ENCODE results near the gene POU3F2.
A peak's percentile ranks its signal among the peaks of the same experiment; 100 is the strongest.

The POU3F2 gene

DNA sequence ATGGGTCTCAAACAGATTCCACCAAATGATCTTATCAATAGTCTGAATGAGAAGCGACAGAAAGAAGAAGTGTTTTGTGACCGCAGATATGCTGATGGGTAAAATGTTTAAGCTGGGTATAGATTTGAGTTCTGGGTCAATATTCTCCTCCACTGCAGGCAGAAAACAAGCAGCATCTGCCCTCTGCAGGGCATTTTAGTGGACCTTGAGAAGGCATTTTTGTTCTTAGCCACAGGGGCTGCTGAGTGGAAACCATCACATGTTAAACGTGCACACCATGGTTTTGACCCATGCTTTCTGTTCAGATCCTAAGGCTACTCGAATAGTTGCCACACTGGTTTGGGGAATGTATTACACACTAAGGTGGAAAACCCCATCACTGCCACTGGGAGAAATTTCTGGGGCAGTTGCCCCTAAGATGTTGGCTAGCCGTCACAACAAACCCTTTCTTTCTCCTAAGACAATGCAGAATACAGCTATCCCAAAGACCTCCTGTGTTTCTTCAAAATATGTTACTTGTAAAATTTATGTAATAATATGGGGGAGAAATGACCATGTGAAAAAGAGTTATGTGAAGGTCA, 5.5 kb downstream of the POU3F2 start:
- no peak overlapping the region for H3K4me3 ChIP-seq (ENCODE audit: low read depth, low read length)
- peaks cover 47% of the 10 kb centered on the region for H3K4me1 ChIP-seq (ENCODE audit: control insufficient read depth, insufficient read depth, low read length)
- no peak overlapping the region for H3K9ac ChIP-seq (ENCODE audit: low read depth, low read length)
- H3K27ac ChIP-seq (ENCODE audit: low read depth, low read length), result no peak overlapping the region
- H3K9me3 ChIP-seq (ENCODE audit: control insufficient read depth, insufficient read depth, low read length), result no peaks in the 10 kb centered on the region
- H3K27me3 ChIP-seq (ENCODE audit: control insufficient read depth, insufficient read depth, low read length), result peaks cover 99% of the 10 kb centered on the region
- H3K36me3 ChIP-seq (ENCODE audit: control insufficient read depth, insufficient read depth, low read length), result no peaks in the 10 kb centered on the region

DNA sequence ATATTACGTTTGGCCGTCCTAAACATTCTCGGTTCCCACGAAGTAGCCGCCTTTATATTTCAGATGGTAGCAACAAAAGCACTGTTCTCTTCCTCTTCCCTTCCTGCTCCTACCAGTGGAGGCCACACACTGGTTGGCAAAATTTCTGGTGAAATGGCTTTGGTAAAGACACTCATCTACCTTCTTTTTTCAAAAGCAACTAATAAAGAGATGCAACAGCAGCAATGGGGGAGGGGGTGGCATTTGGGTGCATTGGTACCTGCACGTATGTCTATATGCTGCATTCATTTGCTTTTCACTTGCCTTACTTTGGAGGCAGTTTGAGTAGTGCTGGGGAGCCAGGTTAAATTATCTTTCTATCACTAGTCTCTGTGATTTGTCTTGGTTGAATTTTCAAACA, 6.0 kb downstream of the POU3F2 start:
- Histone ChIP-seq H3K27ac (ENCODE audit: low read depth, low read length) (no peak overlapping the region), H3K9me3 (ENCODE audit: control insufficient read depth, insufficient read depth, low read length) (no peaks in the 10 kb centered on the region), H3K4me3 (ENCODE audit: low read depth, low read length) (no peak overlapping the region), H3K9ac (ENCODE audit: low read depth, low read length) (no peak overlapping the region), H3K36me3 (ENCODE audit: control insufficient read depth, insufficient read depth, low read length) (no peaks in the 10 kb centered on the region), H3K4me1 (ENCODE audit: control insufficient read depth, insufficient read depth, low read length) (peaks cover 47% of the 10 kb centered on the region), H3K27me3 (ENCODE audit: control insufficient read depth, insufficient read depth, low read length) (peaks cover 99% of the 10 kb centered on the region)

DNA sequence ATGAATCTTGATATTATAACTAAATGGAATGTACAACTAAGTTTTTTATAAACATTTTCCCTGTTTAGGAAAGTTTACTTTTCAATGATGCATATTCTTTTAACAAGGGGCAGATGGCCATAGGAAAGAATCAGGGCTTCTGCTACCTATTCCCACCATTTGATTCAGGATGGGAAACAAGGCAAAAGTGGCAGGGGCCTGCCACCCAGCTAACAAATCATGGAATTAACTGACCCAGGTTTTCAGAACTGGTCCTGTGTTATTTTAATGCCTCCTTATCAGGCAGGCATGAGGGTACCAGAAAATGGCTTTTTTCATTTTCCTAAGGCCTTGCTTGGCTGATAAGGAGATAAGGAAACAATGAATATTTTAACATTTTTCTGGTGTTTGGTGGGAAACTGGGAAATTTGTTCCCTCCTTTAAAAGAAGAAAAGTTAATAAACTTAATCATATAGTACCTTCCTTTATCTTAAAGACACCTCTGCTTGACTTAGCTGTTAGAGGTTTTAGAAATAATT, 6.7 kb downstream of the POU3F2 start:
- peaks cover 98% of the 10 kb centered on the region for H3K27me3 ChIP-seq (ENCODE audit: control insufficient read depth, insufficient read depth, low read length)

DNA sequence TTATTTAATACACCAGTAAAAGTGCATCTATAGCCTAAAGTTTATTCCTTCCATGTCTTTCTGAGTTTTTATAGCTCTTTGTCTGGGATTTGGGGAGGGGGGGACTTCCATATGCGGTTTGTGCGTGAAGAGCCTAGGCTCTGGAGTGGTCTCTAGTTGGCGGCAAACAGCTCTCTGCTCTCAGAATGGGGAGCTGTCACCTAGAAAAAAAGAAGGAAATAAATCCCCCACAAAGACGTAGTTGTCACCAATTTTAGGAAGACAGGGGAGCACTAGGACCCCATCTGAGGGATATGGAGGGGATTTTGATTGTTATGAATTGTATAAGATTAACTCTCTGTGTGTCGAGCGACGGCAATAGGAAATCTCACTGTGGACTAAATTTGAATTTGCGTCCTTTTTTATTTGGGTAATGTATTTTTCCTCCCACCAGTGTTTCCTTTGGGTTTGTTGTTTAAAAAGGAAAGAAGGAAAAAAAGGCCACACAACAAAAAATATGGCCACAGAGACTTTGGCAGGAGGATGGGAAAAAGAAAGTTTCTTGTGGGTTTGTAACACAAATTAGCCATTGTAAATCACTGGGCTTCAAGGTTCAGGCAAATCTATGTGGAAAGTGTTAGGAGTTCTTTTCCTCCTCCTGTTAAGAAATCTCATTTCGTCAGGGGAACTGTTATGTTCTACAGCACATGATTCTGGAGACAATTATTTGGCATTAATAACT, 7.4 kb downstream of the POU3F2 start:
- Histone ChIP-seq H3K36me3 (ENCODE audit: control insufficient read depth, insufficient read depth, low read length) (no peaks in the 10 kb centered on the region), H3K9me3 (ENCODE audit: control insufficient read depth, insufficient read depth, low read length) (no peaks in the 10 kb centered on the region), H3K4me1 (ENCODE audit: control insufficient read depth, insufficient read depth, low read length) (peaks cover 36% of the 10 kb centered on the region), H3K4me3 (ENCODE audit: low read depth, low read length) (peak overlapping the region; percentile 48; the same call in 1 of the 2 replicates), H3K27me3 (ENCODE audit: control insufficient read depth, insufficient read depth, low read length) (peaks cover 98% of the 10 kb centered on the region), H3K9ac (ENCODE audit: low read depth, low read length) (no peak overlapping the region), H3K27ac (ENCODE audit: low read depth, low read length) (no peak overlapping the region)

More for the DNA sequence above, 6.7 kb downstream of the POU3F2 start:
- Histone ChIP-seq H3K9ac (ENCODE audit: low read depth, low read length) (no peak overlapping the region), H3K27ac (ENCODE audit: low read depth, low read length) (no peak overlapping the region), H3K36me3 (ENCODE audit: control insufficient read depth, insufficient read depth, low read length) (no peaks in the 10 kb centered on the region), H3K4me1 (ENCODE audit: control insufficient read depth, insufficient read depth, low read length) (peaks cover 43% of the 10 kb centered on the region), H3K4me3 (ENCODE audit: low read depth, low read length) (no peak overlapping the region), H3K9me3 (ENCODE audit: control insufficient read depth, insufficient read depth, low read length) (no peaks in the 10 kb centered on the region)

DNA sequence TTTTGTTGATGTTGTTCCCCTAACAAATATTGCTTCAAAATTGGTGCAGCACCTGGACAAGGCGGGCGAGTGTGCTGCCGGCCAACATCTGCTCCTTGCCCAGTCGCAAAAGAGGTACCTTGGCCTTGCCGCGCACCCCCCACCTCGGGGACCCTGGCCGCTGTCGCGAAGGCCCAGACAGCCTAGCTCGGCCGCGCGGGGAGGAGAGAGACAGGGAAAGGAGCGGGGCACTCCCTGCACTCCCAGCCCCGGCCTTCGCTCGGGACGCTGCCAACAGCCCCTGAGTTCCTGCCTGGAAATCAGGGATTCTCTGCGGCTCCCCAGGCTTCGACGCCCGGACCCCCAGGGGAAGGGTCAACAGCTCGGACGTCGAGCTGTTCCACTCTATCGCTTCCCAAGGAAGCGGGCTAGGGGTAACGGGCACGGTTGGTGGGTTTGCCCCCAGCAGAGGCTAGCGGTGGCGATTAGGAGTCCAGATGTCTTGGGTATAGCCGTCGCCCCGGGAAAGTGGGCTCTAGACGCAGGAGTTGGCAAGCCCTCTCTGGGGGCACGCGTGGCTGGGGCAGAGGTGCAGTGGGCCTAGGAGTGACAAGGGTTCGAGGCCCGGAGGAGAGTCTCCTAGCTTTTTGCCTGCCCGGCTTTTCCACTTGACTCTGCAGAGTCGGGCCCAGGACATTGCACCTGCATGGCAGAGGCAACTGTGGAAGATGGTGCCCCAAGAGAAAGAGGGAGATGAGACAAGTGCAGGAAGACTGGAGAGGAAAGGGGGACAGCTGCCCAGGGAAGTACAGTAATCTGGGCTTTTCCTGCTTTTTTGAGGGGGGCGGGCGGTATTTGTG, 8.2 kb downstream of the POU3F2 start:
- H3K36me3 ChIP-seq (ENCODE audit: control insufficient read depth, insufficient read depth, low read length), result no peaks in the 10 kb centered on the region
- peaks cover 28% of the 10 kb centered on the region for H3K4me1 ChIP-seq (ENCODE audit: control insufficient read depth, insufficient read depth, low read length)
- H3K27me3 ChIP-seq (ENCODE audit: control insufficient read depth, insufficient read depth, low read length), result peaks cover 98% of the 10 kb centered on the region
- no peak overlapping the region for H3K27ac ChIP-seq (ENCODE audit: low read depth, low read length)
- no peaks in the 10 kb centered on the region for H3K9me3 ChIP-seq (ENCODE audit: control insufficient read depth, insufficient read depth, low read length)
- no peak overlapping the region for H3K9ac ChIP-seq (ENCODE audit: low read depth, low read length)
- peak overlapping the region; percentile 48 for H3K4me3 ChIP-seq (ENCODE audit: low read depth, low read length)

DNA sequence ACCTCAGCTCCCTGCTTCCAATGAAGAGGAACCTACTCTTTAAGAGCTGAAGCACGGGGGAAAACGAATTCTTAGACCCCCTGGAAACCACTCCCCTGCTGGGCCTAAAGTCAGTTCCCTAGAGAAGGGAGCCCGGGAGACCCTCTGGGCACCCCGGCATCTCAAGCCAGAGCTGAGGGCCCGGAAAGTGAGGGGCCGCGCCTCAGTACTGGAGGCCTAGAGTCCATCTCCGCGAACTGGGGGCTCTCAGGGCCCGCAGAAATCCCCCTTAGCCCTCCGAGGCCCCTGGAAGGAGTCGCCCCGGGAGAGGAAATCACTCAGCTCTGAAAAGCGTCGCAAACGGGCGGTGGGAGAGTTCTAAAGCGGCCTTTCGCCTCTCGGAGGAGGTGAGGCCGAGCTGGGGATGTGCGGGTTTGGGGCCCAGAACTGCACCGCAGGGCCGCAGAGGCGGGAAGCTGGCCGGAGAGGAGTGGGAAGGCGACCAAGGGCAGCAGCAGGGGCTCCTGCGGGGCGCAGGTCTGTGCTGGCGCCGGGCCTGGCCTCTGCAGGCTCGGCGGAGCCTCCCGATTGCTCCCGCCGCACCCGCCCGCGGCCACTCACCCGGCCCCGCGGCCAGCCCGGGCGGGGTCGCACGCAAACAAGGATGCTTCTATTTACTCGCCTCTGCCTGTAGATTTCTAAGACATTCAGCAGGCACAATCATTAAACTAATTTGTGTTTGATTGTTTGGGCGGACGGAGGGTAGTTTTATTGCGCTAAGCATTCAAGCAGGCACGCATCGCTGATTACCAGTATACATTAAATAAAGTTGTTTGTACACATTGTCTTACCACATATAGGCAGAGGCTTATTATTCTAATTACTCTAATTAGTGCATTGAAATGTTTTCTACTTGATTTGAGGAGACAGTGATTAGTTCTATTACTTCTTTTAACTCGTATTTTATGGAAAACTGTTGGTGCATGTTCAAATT, 9.2 kb downstream of the POU3F2 start:
- Histone ChIP-seq H3K27ac (ENCODE audit: low read depth, low read length) (no peak overlapping the region), H3K4me1 (ENCODE audit: control insufficient read depth, insufficient read depth, low read length) (peaks cover 19% of the 10 kb centered on the region)

DNA sequence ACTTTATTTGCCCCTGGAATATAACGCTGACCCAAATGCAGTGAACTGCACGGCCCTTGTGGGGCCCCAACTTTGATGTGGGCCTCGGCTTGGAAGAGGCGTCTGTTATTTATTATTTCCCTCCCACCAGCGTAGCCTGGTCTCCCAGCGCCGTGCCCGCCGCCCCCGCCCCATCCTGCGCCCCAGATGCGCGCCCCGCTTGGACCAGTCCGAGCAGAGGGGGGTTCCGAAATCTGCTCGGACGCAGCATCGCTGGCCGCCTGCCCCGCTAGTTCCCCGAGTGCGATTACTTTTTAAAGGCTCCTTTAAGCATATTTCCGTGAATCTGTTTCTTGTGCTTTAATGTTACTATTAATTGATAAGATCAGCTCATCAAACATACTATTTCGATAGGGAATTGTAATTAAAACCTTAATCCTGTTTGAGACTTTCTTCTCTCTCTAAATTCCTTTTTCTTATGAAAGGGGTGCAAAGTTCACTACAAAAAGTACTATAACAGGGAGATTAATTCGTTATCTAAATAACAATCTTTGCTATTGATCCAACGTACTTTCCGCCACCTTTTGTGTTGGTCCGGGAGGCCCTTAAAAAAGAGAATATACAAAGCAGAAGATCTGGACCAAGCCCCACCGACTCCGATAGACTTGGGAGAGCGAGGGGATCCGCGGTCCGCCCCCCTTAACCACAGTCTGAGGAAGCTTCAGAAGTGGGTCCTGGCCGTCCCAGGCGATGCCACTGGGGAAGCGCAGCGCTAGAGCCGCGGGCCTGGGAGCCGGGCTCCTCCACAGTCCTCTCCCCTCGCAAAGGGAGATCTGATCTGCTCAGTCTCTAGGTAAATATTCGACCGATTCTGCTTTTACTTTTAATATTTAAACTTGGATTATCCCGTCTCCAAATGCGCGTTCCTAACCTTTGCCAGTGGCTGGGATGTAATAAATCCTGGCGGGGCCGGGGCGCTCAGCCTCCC, 10.2 kb downstream of the POU3F2 start:
- H3K9me3 ChIP-seq (ENCODE audit: control insufficient read depth, insufficient read depth, low read length), result no peaks in the 10 kb centered on the region
- H3K27me3 ChIP-seq (ENCODE audit: control insufficient read depth, insufficient read depth, low read length), result peaks cover 98% of the 10 kb centered on the region
- peak overlapping the region; percentile 56 for H3K4me3 ChIP-seq (ENCODE audit: low read depth, low read length)
- H3K27ac ChIP-seq (ENCODE audit: low read depth, low read length), result no peak overlapping the region
- H3K36me3 ChIP-seq (ENCODE audit: control insufficient read depth, insufficient read depth, low read length), result no peaks in the 10 kb centered on the region
- H3K9ac ChIP-seq (ENCODE audit: low read depth, low read length), result no peak overlapping the region
- peaks cover 14% of the 10 kb centered on the region for H3K4me1 ChIP-seq (ENCODE audit: control insufficient read depth, insufficient read depth, low read length)

More for the DNA sequence above, 9.2 kb downstream of the POU3F2 start:
- H3K27me3 ChIP-seq (ENCODE audit: control insufficient read depth, insufficient read depth, low read length), result peaks cover 98% of the 10 kb centered on the region
- no peaks in the 10 kb centered on the region for H3K36me3 ChIP-seq (ENCODE audit: control insufficient read depth, insufficient read depth, low read length)
- H3K4me3 ChIP-seq (ENCODE audit: low read depth, low read length), result peak overlapping the region; percentile 48; the same call in 1 of the 2 replicates
- no peak overlapping the region for H3K9ac ChIP-seq (ENCODE audit: low read depth, low read length)
- H3K9me3 ChIP-seq (ENCODE audit: control insufficient read depth, insufficient read depth, low read length), result no peaks in the 10 kb centered on the region

DNA sequence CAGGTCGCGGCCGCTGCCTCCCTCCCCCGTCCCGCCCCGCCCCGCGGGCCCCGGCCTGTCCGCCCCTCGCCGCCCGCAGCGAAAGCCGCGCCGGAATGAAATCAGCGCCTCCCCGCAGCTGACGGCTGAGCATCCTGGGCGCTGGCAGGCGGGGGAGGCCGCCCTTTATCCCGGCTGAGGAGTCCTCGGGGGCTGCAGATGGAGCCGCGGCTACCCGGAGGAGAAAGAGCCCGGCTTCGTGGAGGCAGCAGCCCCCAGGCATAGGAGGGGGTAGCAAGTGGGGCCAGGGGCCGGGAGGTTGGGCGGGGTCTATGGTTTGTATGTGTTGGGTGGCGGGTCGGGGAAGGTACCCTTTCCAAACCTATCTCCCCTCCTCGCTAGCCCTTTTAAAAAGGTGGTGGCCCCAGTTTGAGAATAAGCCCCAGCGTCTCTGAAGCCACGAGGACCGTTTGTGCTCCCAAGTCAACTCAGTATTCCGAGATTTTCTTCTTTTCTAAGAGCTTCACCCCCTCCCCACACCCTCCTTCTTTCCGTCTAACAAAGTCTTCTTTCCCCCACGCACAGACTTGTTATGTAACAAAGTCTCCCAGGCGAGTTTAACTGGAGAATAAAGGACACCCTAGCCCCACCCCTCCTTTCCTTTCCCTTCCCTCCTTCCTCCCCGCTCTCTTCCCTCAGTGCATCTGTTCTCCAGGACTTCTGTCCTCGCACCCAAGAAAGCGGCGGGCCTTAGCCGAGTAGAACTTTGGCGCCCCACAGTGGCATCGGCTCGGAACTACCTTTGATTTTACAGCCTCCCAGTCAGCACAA, 11.0 kb downstream of the POU3F2 start:
- no peaks in the 10 kb centered on the region for H3K9me3 ChIP-seq (ENCODE audit: control insufficient read depth, insufficient read depth, low read length)
- H3K4me3 ChIP-seq (ENCODE audit: low read depth, low read length), result peak overlapping the region; percentile 56
- H3K9ac ChIP-seq (ENCODE audit: low read depth, low read length), result no peak overlapping the region
- no peak overlapping the region for H3K27ac ChIP-seq (ENCODE audit: low read depth, low read length)
- H3K36me3 ChIP-seq (ENCODE audit: control insufficient read depth, insufficient read depth, low read length), result no peaks in the 10 kb centered on the region
- H3K4me1 ChIP-seq (ENCODE audit: control insufficient read depth, insufficient read depth, low read length), result peaks cover 14% of the 10 kb centered on the region
- peaks cover 89% of the 10 kb centered on the region for H3K27me3 ChIP-seq (ENCODE audit: control insufficient read depth, insufficient read depth, low read length)

DNA sequence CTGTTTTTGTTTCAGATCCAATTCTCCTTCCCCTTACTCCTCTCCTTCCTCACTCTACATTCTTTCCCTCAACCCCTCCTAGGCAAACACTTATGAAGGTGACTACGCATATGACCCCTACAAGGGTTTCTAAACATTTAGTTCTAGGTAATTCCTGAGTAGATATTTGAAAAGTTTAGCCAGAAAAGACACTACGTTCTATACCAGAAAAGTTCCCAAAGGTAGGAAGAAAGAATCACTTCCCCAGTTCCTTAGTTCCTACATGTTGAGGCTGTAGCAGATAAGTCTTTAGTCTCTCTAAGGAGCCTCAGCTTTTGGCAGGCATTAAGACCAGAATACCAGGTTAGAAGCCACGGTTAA, 11.6 kb downstream of the POU3F2 start:
- H3K9me3 ChIP-seq (ENCODE audit: control insufficient read depth, insufficient read depth, low read length), result no peaks in the 10 kb centered on the region
- peaks cover 14% of the 10 kb centered on the region for H3K4me1 ChIP-seq (ENCODE audit: control insufficient read depth, insufficient read depth, low read length)
- peaks cover 83% of the 10 kb centered on the region for H3K27me3 ChIP-seq (ENCODE audit: control insufficient read depth, insufficient read depth, low read length)

More for the DNA sequence above, 11.6 kb downstream of the POU3F2 start:
- Histone ChIP-seq H3K36me3 (ENCODE audit: control insufficient read depth, insufficient read depth, low read length) (no peaks in the 10 kb centered on the region), H3K4me3 (ENCODE audit: low read depth, low read length) (no peak overlapping the region), H3K27ac (ENCODE audit: low read depth, low read length) (no peak overlapping the region), H3K9ac (ENCODE audit: low read depth, low read length) (no peak overlapping the region)
